Measurements from ENCODE around the gene MTERF4.

Gene MTERF4

GRCh38 chr2:241088376-241088775 is 13.7 kb downstream of the MTERF4 start:
- DNase-seq (ENCODE audit: low read depth in 2 of 2) = no peak

- DNase-seq (ENCODE audit: low read depth in 2 of 2) = no peak
These were observed 14.4 kb downstream of the MTERF4 start for GRCh38 chr2:241087420-241088268.

- DNase-seq (ENCODE audit: low read depth in 2 of 2) = no peak
These were observed 17.1 kb downstream of the MTERF4 start for GRCh38 chr2:241084856-241085444.

- no peak for DNase-seq (ENCODE audit: low read depth in 2 of 2)
These were observed 19.0 kb downstream of the MTERF4 start for GRCh38 chr2:241083091-241083415.

GRCh38 chr2:241082341-241083090 is 19.6 kb downstream of the MTERF4 start:
- DNase-seq (ENCODE audit: low read depth in 2 of 2) = no peak

- no peak for DNase-seq (ENCODE audit: low read depth in 2 of 2)
These were observed 20.3 kb downstream of the MTERF4 start for GRCh38 chr2:241081643-241082340.

GRCh38 chr2:241081190-241081642 is 20.9 kb downstream of the MTERF4 start:
- no peak for DNase-seq (ENCODE audit: low read depth in 2 of 2)

- DNase-seq (ENCODE audit: low read depth in 2 of 2) = no peak
These were observed 21.5 kb downstream of the MTERF4 start for GRCh38 chr2:241080405-241081189.

GRCh38 chr2:241074901-241075540 is 27.1 kb downstream of the MTERF4 start:
- no peak for DNase-seq (ENCODE audit: low read depth in 2 of 2)

- DNase-seq (ENCODE audit: low read depth in 2 of 2) = no peak
These were observed 27.8 kb downstream of the MTERF4 start for GRCh38 chr2:241074065-241074818.

GRCh38 chr2:241073166-241074064 is 28.7 kb downstream of the MTERF4 start:
- no peak for DNase-seq (ENCODE audit: low read depth in 2 of 2)

GRCh38 chr2:241072553-241073165 is 29.4 kb downstream of the MTERF4 start:
- no peak for DNase-seq (ENCODE audit: low read depth in 2 of 2)

GRCh38 chr2:241072151-241072550 is 29.9 kb downstream of the MTERF4 start:
- no peak for DNase-seq (ENCODE audit: low read depth in 2 of 2)

GRCh38 chr2:241071677-241072111 is 30.4 kb downstream of the MTERF4 start:
- DNase-seq (ENCODE audit: low read depth in 2 of 2) = no peak

- no peak for DNase-seq (ENCODE audit: low read depth in 2 of 2)
These were observed 31.0 kb downstream of the MTERF4 start for GRCh38 chr2:241070811-241071676.

GRCh38 chr2:241070361-241070760 is 31.7 kb downstream of the MTERF4 start:
- no peak for DNase-seq (ENCODE audit: low read depth in 2 of 2)

GRCh38 chr2:241069821-241070281 is 32.2 kb downstream of the MTERF4 start:
- DNase-seq (ENCODE audit: low read depth in 2 of 2) = no peak
